ENCODE results near the gene ERVW-1.

DNA sequence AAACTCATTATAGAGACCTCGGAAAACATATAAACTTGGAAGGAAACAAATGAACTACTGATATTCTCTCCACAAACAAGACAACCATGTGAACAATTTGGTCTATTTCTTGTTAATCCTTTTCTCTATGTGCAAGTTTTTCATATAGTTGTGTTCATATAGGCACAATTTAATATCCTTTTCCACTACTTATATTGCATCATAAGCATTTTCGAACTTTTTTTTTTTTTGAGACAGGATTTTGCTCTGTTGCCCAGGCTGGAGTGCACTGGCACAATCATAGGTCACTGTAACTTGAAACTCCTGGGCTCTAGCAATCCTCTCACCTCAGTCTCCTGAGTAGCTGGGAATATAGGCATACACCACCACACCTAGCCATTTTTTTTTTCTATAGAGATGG lies 45.4 kb upstream of the ERVW-1 start:
- TF ChIP-seq CTCF (IDR thresholded peaks at IDR 0.05) = no peak
- TF ChIP-seq POLR2A (IDR thresholded peaks at IDR 0.05) = no peak
